Neuron (in vitro differentiated cells): ENCODE data around the gene PEG3.
"Not testable (repeated sequence)": the region's sequence is repeated elsewhere in the genome, so short reads cannot be mapped to it uniquely, and the experiment has no call there.

Source experiments
- H2AFZ ChIP-seq: one replicate; pipeline ENCODE4 v1.6.1; 2013; ENCODE audit warnings: low read depth, mild to moderate bottlenecking, inconsistent platforms, low read length, moderate library complexity
- H3K27me3 ChIP-seq: one replicate; pipeline ENCODE4 v1.6.1; 2013; ENCODE audit warnings: low read length; ENCODE audit not compliant: insufficient read depth
- H3K36me3 ChIP-seq: one replicate; pipeline ENCODE4 v1.6.1; 2013; ENCODE audit warnings: low read length; ENCODE audit not compliant: insufficient read depth
- H3K4me1 ChIP-seq: one replicate; pipeline ENCODE4 v1.6.1; 2013; ENCODE audit warnings: low read length; ENCODE audit not compliant: insufficient read depth
- H3K4me3 ChIP-seq: 2 replicates; pipeline ENCODE4 v1.5.1; 2013; ENCODE audit warnings: mild to moderate bottlenecking, low read length, moderate library complexity
- H3K9me3 ChIP-seq: one replicate; pipeline ENCODE4 v1.6.1; 2013; ENCODE audit warnings: low read length

Gene PEG3

GRCh38 chr19:56862741-56863140 lies 22.2 kb upstream of the PEG3 start:
- no peak overlapping the region for H3K4me3 ChIP-seq
- H3K9me3 ChIP-seq = peaks cover 5% of the 10 kb centered on the region
- no peak overlapping the region for H2AFZ ChIP-seq
- H3K36me3 ChIP-seq = no peaks in the 10 kb centered on the region
- H3K4me1 ChIP-seq = peaks cover 9% of the 10 kb centered on the region
- no peaks in the 10 kb centered on the region for H3K27me3 ChIP-seq

- not testable (repeated sequence) for H3K36me3 ChIP-seq, H2AFZ ChIP-seq, H3K27me3 ChIP-seq, H3K9me3 ChIP-seq, H3K4me3 ChIP-seq, H3K4me1 ChIP-seq
These were observed 19.9 kb upstream of the PEG3 start for GRCh38 chr19:56860409-56860808.

- H3K27me3 ChIP-seq = no peaks in the 10 kb centered on the region
- no peaks in the 10 kb centered on the region for H3K9me3 ChIP-seq
- H3K36me3 ChIP-seq = no peaks in the 10 kb centered on the region
- H3K4me1 ChIP-seq = no peaks in the 10 kb centered on the region
- no peak overlapping the region for H2AFZ ChIP-seq
- no peak overlapping the region for H3K4me3 ChIP-seq
These were observed 17.5 kb upstream of the PEG3 start for GRCh38 chr19:56858026-56858425.

- Histone ChIP-seq H3K36me3 (no peaks in the 10 kb centered on the region), H2AFZ (no peak overlapping the region), H3K4me1 (no peaks in the 10 kb centered on the region), H3K4me3 (no peak overlapping the region), H3K27me3 (no peaks in the 10 kb centered on the region), H3K9me3 (no peaks in the 10 kb centered on the region)
These were observed 16.3 kb upstream of the PEG3 start for GRCh38 chr19:56856822-56857221.

GRCh38 chr19:56852361-56852760 lies 11.8 kb upstream of the PEG3 start:
- not testable (repeated sequence) for H3K4me1 ChIP-seq, H2AFZ ChIP-seq, H3K4me3 ChIP-seq, H3K36me3 ChIP-seq, H3K9me3 ChIP-seq, H3K27me3 ChIP-seq

GRCh38 chr19:56848166-56848565 lies 7.6 kb upstream of the PEG3 start:
- Histone ChIP-seq H3K27me3 (peaks cover 10% of the 10 kb centered on the region), H2AFZ (no peak overlapping the region), H3K36me3 (no peaks in the 10 kb centered on the region), H3K4me1 (no peaks in the 10 kb centered on the region), H3K4me3 (no peak overlapping the region), H3K9me3 (no peaks in the 10 kb centered on the region)

GRCh38 chr19:56842412-56842811 lies 1.9 kb upstream of the PEG3 start:
- Histone ChIP-seq H3K4me1 (no peaks in the 10 kb centered on the region), H3K9me3 (peaks cover 10% of the 10 kb centered on the region), H3K4me3 (no peak overlapping the region), H3K36me3 (no peaks in the 10 kb centered on the region), H3K27me3 (peaks cover 5% of the 10 kb centered on the region), H2AFZ (no peak overlapping the region)

- no peaks in the 10 kb centered on the region for H3K4me1 ChIP-seq
- no peak overlapping the region for H2AFZ ChIP-seq
- H3K4me3 ChIP-seq = no peak overlapping the region
- peaks cover 10% of the 10 kb centered on the region for H3K9me3 ChIP-seq
- no peaks in the 10 kb centered on the region for H3K36me3 ChIP-seq
- peaks cover 5% of the 10 kb centered on the region for H3K27me3 ChIP-seq
These were observed 642 bp upstream of the PEG3 start for GRCh38 chr19:56841193-56841543.

- H3K36me3 ChIP-seq = no peaks in the 10 kb centered on the region
- no peak overlapping the region for H3K4me3 ChIP-seq
- H3K9me3 ChIP-seq = peaks cover 12% of the 10 kb centered on the region
- no peak overlapping the region for H2AFZ ChIP-seq
- peaks cover 3% of the 10 kb centered on the region for H3K27me3 ChIP-seq
- H3K4me1 ChIP-seq = no peaks in the 10 kb centered on the region
These were observed 675 bp downstream of the PEG3 start for GRCh38 chr19:56839652-56840450.

GRCh38 chr19:56838909-56839651 lies 1.4 kb downstream of the PEG3 start:
- H3K4me3 ChIP-seq = no peak overlapping the region
- peaks cover 12% of the 10 kb centered on the region for H3K9me3 ChIP-seq

GRCh38 chr19:56838024-56838908 lies 2.3 kb downstream of the PEG3 start:
- H3K4me1 ChIP-seq = no peaks in the 10 kb centered on the region
- H3K9me3 ChIP-seq = peaks cover 12% of the 10 kb centered on the region
- H3K4me3 ChIP-seq = no peak overlapping the region
- H3K27me3 ChIP-seq = no peaks in the 10 kb centered on the region
- no peak overlapping the region for H2AFZ ChIP-seq
- no peaks in the 10 kb centered on the region for H3K36me3 ChIP-seq

More at GRCh38 chr19:56838909-56839651, 1.4 kb downstream of the PEG3 start:
- H3K27me3 ChIP-seq = peaks cover 3% of the 10 kb centered on the region
- no peaks in the 10 kb centered on the region for H3K36me3 ChIP-seq
- H2AFZ ChIP-seq = no peak overlapping the region
- H3K4me1 ChIP-seq = no peaks in the 10 kb centered on the region

GRCh38 chr19:56837492-56838023 lies 3.0 kb downstream of the PEG3 start:
- Histone ChIP-seq H3K27me3 (no peaks in the 10 kb centered on the region), H2AFZ (no peak overlapping the region), H3K9me3 (peaks cover 14% of the 10 kb centered on the region), H3K4me1 (peaks cover under 1% of the 10 kb centered on the region), H3K4me3 (no peak overlapping the region), H3K36me3 (no peaks in the 10 kb centered on the region)

GRCh38 chr19:56837004-56837403 lies 3.5 kb downstream of the PEG3 start:
- no peak overlapping the region for H3K4me3 ChIP-seq

More at GRCh38 chr19:56837004-56837403, 3.5 kb downstream of the PEG3 start:
- H3K36me3 ChIP-seq = no peaks in the 10 kb centered on the region
- no peak overlapping the region for H2AFZ ChIP-seq
- H3K27me3 ChIP-seq = no peaks in the 10 kb centered on the region
- peaks cover 14% of the 10 kb centered on the region for H3K9me3 ChIP-seq
- peaks cover 6% of the 10 kb centered on the region for H3K4me1 ChIP-seq
